GM12878 (cell line): Measurements from ENCODE around the gene GMDS. TPM values are rescaled to one million over a fixed set of nuclear protein-coding genes. Genes with fewer than 3 reads are reported as not detected.

Source experiments
- ATAC-seq: fragments of 200-7000 bp; cut with Tn5 transposase; 3 replicates; pipeline ENCODE4 v1.9.1; 2020; ENCODE audit warnings: mild to moderate bottlenecking, moderate library complexity
- BruUV-seq: library from RNA; stranded (reverse); fragments of 400-500 nt; replicated peaks from 2 replicates; lab custom pipeline; 2021; lab: Mats Ljungman, UMichigan
- CTCF ChIA-PET: fragments of 300-600 bp; sonication (Branson Sonifier 250); formaldehyde crosslinking; extraction: SDS; loops from one replicate; lab custom pipeline; 2021; ENCODE audit warnings: inconsistent platforms; lab: Yijun Ruan, JAX
- POLR2A ChIA-PET: fragments of 350-600 bp; formaldehyde crosslinking; extraction: SDS; loops from one replicate; lab custom pipeline; 2021; ENCODE audit warnings: inconsistent platforms; lab: Charles Lee
- RAD21 ChIA-PET: fragments of 300-600 bp; sonication (Branson Sonifier 250); formaldehyde crosslinking; loops from one replicate; lab custom pipeline; 2023; ENCODE audit warnings: antibody characterized with exemption; ENCODE audit not compliant: unreplicated experiment; lab: Charles Lee
- SMC1A ChIA-PET: fragments of 300-600 bp; sonication (Branson Sonifier 250); formaldehyde crosslinking; loops from one replicate; lab custom pipeline; 2023; ENCODE audit not compliant: unreplicated experiment, uncharacterized antibody; lab: Charles Lee
- DNase-seq: peaks from one replicate; pipeline ENCODE4 v3.0.0-alpha.2; 2011; ENCODE audit warnings: low read depth, low spot score
- FAIRE-seq: peaks from 3 replicates; lab custom pipeline; 2011; peaks lifted over from hg19 to GRCh38; lab: Jason Lieb, UNC
- H2AFZ ChIP-seq: 2 replicates; pipeline ENCODE4 v1.6.0; 2011; ENCODE audit warnings: low read depth, low read length, control low read depth; ENCODE audit not compliant: control insufficient read depth
- H3K27ac ChIP-seq: 2 replicates; pipeline ENCODE4 v1.5.1; 2011; ENCODE audit warnings: control low read depth; ENCODE audit not compliant: control insufficient read depth, insufficient read depth
- H3K27me3 ChIP-seq, 2 experiments: replicated peaks in 1 of 2; 2 replicates each; pipeline versions ENCODE4 v1.6.0 to v1.6.1; 2011; ENCODE audit warnings: low read length in 1 of 2; ENCODE audit not compliant: control insufficient read depth in 2 of 2, insufficient read depth in 2 of 2
- H3K36me3 ChIP-seq, 2 experiments: 2 replicates each; pipeline ENCODE4 v1.5.1; 2011; ENCODE audit warnings: low read length in 1 of 2; ENCODE audit not compliant: control insufficient read depth in 2 of 2, insufficient read depth in 2 of 2
- H3K4me1 ChIP-seq: 2 replicates; pipeline ENCODE4 v1.6.1; 2011; ENCODE audit warnings: mild to moderate bottlenecking, low read length, moderate library complexity, mixed read lengths; ENCODE audit not compliant: control insufficient read depth, insufficient read depth
- H3K4me2 ChIP-seq: 2 replicates; pipeline ENCODE4 v1.6.0; 2011; ENCODE audit warnings: control low read depth; ENCODE audit not compliant: control insufficient read depth, insufficient read depth
- H3K4me3 ChIP-seq: fragments of 200-600 bp; sonication (generic); 2 replicates; pipeline ENCODE4 v1.5.1; 2016
- H3K79me2 ChIP-seq: 2 replicates; pipeline ENCODE4 v1.6.0; 2011; ENCODE audit warnings: low read length; ENCODE audit not compliant: control insufficient read depth, insufficient read depth
- H3K9ac ChIP-seq: 2 replicates; pipeline ENCODE4 v1.8.0; 2011; ENCODE audit warnings: low read length, control low read depth, mixed read lengths; ENCODE audit not compliant: control insufficient read depth, insufficient read depth
- H3K9me3 ChIP-seq: replicated peaks from 3 replicates; pipeline ENCODE4 v1.5.1; 2011; ENCODE audit warnings: mild to moderate bottlenecking, low read length; ENCODE audit not compliant: control insufficient read depth, insufficient read depth
- H4K20me1 ChIP-seq: 2 replicates; pipeline ENCODE4 v1.6.0; 2011; ENCODE audit not compliant: control insufficient read depth, insufficient read depth
- EED ChIP-seq: sonication (generic); IDR thresholded peaks from 2 replicates; pipeline ENCODE4 v1.6.1; 2016; ENCODE audit warnings: antibody characterized with exemption, low read depth
- JUNB ChIP-seq: IDR thresholded peaks from 2 replicates; pipeline ENCODE4 v1.6.1; 2016; ENCODE audit warnings: antibody characterized with exemption, mild to moderate bottlenecking
- ZNF24 ChIP-seq: fragments of 450-650 bp; IDR thresholded peaks from 2 replicates; pipeline ENCODE4 v1.6.1; 2017; ENCODE audit warnings: antibody characterized with exemption, mild to moderate bottlenecking
- WGBS: methylation state at CpG from one replicate; pipeline ENCODE4 v1.1.6; 2016; ENCODE audit warnings: low lambda C conversion rate; ENCODE audit not compliant: insufficient replicate concordance, insufficient coverage; ENCODE audit errors: missing lambda C conversion rate; 5-methylcytosine and 5-hydroxymethylcytosine counted together
- in situ Hi-C: fragments of 300-500 bp; cut with MboI; formaldehyde crosslinking; loops from 9 replicates; pipeline ENCODE4 v1.14.3; 2018; ENCODE audit warnings: mixed read lengths
- intact Hi-C: fragments of 100-400 bp; cut with micrococcal nuclease; formaldehyde crosslinking; loops from one replicate; pipeline ENCODE4 v1.14.2; 2022; ENCODE audit not compliant: unreplicated experiment
- polyA plus RNA-seq, 11 experiments: library from polyadenylated mRNA; depleted of rRNA in 4 of 11; unstranded in 6 of 11; stranded (reverse) in 5 of 11; fragments of >200 nt; fragmentation: Nextera tagmentation in 4 of 11; fragmentation: Illumina TruSeq in 1 of 11; extraction: Ambion mirVana in 4 of 11; extraction: Trizol in 1 of 11; gene quantifications; 1 replicate in 1 of 11; 2 replicates in 10 of 11; pipeline versions ENCODE4 v1.2.1 to v1.2.3, GENCODE V29; 2011 to 2016; ENCODE audit warnings: inconsistent platforms in 2 of 11, missing spikeins in 2 of 11, low read depth in 1 of 11
- total RNA-seq, 4 experiments: library from RNA; depleted of rRNA in 3 of 4; stranded (reverse); fragments of >200 nt in 3 of 4; fragmentation: Illumina TruSeq in 1 of 4; extraction: Trizol in 1 of 4; gene quantifications; 2 replicates each; pipeline versions ENCODE4 v1.2.1 to v1.2.3, GENCODE V29; 2013 to 2021
- TF ChIP-seq, protein P1 (sequence below): fragments of 450-650 bp; IDR thresholded peaks from 2 replicates; pipeline ENCODE4 v1.6.1; 2017; ENCODE audit warnings: mild to moderate bottlenecking
- TF ChIP-seq, protein P2 (sequence below): fragments of 450-650 bp; IDR thresholded peaks from 2 replicates; pipeline ENCODE4 v1.6.1; 2017; ENCODE audit warnings: borderline replicate concordance
- TF ChIP-seq, protein P3 (sequence below): IDR thresholded peaks from 2 replicates; pipeline ENCODE4 v1.6.1; 2011; ENCODE audit warnings: low read depth, low read length, improper control_type of control experiment, borderline replicate concordance
- TF ChIP-seq, protein P4 (sequence below): fragments of 450-650 bp; IDR thresholded peaks from 2 replicates; pipeline ENCODE4 v1.6.1; 2014; ENCODE audit warnings: mild to moderate bottlenecking

GMDS gene
- total and polyA plus RNA-seq, 10 of the 15 experiments (the other 5 are each of a cell fraction or from before 2014, with no cell fraction given), result 0.61 to 53.8 (median 29.3) TPM

DNA sequence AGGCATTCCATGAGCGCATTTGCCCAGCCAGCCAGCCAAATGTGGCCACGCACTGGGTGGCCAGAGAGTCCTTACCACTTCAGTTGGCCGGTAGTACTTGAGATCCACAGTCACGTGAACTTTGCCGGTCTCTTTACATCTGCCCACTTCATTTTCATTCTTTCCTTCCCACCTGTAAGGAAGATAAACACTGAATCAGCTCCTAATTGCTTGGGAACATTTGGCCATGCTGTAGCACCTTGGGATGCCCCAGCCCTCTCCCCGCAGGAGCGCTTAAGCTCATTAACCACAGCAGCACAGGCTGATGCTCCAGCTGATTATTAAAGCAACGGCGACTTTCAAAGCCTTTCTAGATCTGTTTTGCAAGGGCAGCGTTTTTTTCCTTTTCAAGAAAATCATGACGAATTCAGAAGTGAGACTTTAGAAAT is 519.0 kb downstream of the GMDS start (continued):
- TF ChIP-seq, protein P1, sequence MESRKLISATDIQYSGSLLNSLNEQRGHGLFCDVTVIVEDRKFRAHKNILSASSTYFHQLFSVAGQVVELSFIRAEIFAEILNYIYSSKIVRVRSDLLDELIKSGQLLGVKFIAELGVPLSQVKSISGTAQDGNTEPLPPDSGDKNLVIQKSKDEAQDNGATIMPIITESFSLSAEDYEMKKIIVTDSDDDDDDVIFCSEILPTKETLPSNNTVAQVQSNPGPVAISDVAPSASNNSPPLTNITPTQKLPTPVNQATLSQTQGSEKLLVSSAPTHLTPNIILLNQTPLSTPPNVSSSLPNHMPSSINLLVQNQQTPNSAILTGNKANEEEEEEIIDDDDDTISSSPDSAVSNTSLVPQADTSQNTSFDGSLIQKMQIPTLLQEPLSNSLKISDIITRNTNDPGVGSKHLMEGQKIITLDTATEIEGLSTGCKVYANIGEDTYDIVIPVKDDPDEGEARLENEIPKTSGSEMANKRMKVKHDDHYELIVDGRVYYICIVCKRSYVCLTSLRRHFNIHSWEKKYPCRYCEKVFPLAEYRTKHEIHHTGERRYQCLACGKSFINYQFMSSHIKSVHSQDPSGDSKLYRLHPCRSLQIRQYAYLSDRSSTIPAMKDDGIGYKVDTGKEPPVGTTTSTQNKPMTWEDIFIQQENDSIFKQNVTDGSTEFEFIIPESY, result no peak
- TF ChIP-seq, protein P2, sequence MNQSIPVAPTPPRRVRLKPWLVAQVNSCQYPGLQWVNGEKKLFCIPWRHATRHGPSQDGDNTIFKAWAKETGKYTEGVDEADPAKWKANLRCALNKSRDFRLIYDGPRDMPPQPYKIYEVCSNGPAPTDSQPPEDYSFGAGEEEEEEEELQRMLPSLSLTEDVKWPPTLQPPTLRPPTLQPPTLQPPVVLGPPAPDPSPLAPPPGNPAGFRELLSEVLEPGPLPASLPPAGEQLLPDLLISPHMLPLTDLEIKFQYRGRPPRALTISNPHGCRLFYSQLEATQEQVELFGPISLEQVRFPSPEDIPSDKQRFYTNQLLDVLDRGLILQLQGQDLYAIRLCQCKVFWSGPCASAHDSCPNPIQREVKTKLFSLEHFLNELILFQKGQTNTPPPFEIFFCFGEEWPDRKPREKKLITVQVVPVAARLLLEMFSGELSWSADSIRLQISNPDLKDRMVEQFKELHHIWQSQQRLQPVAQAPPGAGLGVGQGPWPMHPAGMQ, result no peak
- TF ChIP-seq, protein P3, sequence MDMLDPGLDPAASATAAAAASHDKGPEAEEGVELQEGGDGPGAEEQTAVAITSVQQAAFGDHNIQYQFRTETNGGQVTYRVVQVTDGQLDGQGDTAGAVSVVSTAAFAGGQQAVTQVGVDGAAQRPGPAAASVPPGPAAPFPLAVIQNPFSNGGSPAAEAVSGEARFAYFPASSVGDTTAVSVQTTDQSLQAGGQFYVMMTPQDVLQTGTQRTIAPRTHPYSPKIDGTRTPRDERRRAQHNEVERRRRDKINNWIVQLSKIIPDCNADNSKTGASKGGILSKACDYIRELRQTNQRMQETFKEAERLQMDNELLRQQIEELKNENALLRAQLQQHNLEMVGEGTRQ, result no peak
- TF ChIP-seq, all 136 proteins: peak for 0

DNA sequence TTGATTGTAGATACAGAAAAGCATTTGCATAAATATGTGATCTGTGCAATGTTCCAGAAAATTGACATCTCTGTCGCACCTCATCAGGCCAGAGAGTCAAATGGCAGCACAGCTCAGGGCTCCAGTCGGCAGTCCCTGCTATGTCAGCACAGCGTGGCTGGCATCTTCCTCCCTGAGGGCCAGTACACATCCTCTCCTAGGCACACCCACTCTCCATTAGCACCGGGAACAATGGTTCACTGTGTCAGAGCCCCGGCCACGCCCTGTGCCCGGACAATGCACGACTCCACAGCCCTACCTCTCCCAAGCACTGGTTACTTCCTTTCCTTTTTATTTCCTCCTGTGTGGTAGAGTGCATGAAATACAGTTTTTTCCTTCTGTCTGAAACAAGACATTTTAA is 520.8 kb downstream of the GMDS start:
- ChIA-PET SMC1A (no interaction called here), CTCF (interaction anchor here (1.1 kb wide), 1 partner anchor 10 kb away, joined by 3 read pairs; no protein-coding TSS in a partner anchor), POLR2A (no interaction called here), RAD21 (no interaction called here)
- 67% methylated on average over 8 of the region's 8 CpGs for WGBS
- Histone ChIP-seq H3K27me3 (no peaks in the 10 kb centered on the region), H3K9me3 (no peaks in the 10 kb centered on the region), H3K9ac (no peak overlapping the region), H3K36me3 (no peaks in the 10 kb centered on the region), H3K4me1 (no peaks in the 10 kb centered on the region; the same call in 1 of the 2 replicates), H3K79me2 (no peaks in the 10 kb centered on the region), H3K27ac (no peak overlapping the region), H3K4me3 (no peak overlapping the region), H3K4me2 (no peak overlapping the region), H4K20me1 (no peaks in the 10 kb centered on the region), H2AFZ (no peak overlapping the region)
- no peak for ATAC-seq
- BruUV-seq, result no TSS peak
- in situ Hi-C loops (no loop called here), intact Hi-C loops (no loop called here)
- no peak for DNase-seq
- TF ChIP-seq ZNF24 (no peak), JUNB (no peak), EED (no peak)
- TF ChIP-seq, protein P4, sequence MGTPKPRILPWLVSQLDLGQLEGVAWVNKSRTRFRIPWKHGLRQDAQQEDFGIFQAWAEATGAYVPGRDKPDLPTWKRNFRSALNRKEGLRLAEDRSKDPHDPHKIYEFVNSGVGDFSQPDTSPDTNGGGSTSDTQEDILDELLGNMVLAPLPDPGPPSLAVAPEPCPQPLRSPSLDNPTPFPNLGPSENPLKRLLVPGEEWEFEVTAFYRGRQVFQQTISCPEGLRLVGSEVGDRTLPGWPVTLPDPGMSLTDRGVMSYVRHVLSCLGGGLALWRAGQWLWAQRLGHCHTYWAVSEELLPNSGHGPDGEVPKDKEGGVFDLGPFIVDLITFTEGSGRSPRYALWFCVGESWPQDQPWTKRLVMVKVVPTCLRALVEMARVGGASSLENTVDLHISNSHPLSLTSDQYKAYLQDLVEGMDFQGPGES, result no peak
- FAIRE-seq, result no peak
